WERI-Rb-1 (cell line): ENCODE data around the gene PADI4.

Experiments used
- DNase-seq: peaks from one replicate; pipeline ENCODE4 v3.0.0-alpha.2; 2020
- H3K27ac ChIP-seq: fragments of 250-450 bp; sonication (Bioruptor Pico); 2 replicates; pipeline ENCODE4 v1.5.1; 2020; ENCODE audit warnings: mild to moderate bottlenecking, moderate library complexity
- H3K27me3 ChIP-seq: fragments of 250-450 bp; sonication (Bioruptor Pico); 2 replicates; pipeline ENCODE4 v1.5.1; 2021; ENCODE audit warnings: mild to moderate bottlenecking, low read depth, moderate library complexity; ENCODE audit not compliant: insufficient read depth, severe bottlenecking
- H3K36me3 ChIP-seq: fragments of 250-450 bp; sonication (Bioruptor Pico); 2 replicates; pipeline ENCODE4 v1.5.1; 2020; ENCODE audit warnings: mild to moderate bottlenecking, moderate library complexity
- H3K4me3 ChIP-seq: 2 replicates; pipeline ENCODE4 v1.5.1; 2011; ENCODE audit warnings: low read depth, mild to moderate bottlenecking, control low read depth, low read length
- H3K9me3 ChIP-seq: fragments of 250-450 bp; sonication (Bioruptor Pico); 2 replicates; pipeline ENCODE4 v1.5.1; 2021; ENCODE audit warnings: mild to moderate bottlenecking, moderate library complexity; ENCODE audit not compliant: severe bottlenecking
- TF ChIP-seq, protein P1 (sequence below): IDR thresholded peaks from 2 replicates; pipeline ENCODE4 v1.5.1; 2011; ENCODE audit warnings: low read depth, mild to moderate bottlenecking, control low read depth, inconsistent platforms, low read length

PADI4 gene

DNA sequence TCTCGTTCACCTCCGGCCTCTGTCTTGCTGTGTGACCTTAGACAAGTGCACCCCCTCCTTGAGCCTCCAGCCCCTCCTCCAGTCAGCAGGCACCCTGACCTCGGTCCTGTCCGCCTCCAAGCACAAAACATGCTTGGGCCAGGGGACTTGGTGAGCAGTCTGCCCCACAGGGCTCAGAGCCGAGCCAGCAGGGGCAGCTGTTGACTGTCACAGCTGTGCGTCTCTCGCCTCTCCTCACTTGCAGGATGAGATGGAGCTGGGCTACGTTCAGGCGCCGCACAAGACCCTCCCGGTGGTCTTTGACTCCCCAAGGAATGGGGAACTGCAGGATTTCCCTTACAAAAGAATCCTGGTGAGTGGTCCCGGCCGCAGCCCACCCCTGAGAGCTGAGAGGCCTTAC lies 34.9 kb upstream of the PADI4 start:
- Histone ChIP-seq H3K9me3 (no peaks in the 10 kb centered on the region), H3K36me3 (no peaks in the 10 kb centered on the region), H3K27ac (no peak overlapping the region), H3K4me3 (no peak overlapping the region), H3K27me3 (no peaks in the 10 kb centered on the region)
- DNase-seq = no peak
- TF ChIP-seq, protein P1, sequence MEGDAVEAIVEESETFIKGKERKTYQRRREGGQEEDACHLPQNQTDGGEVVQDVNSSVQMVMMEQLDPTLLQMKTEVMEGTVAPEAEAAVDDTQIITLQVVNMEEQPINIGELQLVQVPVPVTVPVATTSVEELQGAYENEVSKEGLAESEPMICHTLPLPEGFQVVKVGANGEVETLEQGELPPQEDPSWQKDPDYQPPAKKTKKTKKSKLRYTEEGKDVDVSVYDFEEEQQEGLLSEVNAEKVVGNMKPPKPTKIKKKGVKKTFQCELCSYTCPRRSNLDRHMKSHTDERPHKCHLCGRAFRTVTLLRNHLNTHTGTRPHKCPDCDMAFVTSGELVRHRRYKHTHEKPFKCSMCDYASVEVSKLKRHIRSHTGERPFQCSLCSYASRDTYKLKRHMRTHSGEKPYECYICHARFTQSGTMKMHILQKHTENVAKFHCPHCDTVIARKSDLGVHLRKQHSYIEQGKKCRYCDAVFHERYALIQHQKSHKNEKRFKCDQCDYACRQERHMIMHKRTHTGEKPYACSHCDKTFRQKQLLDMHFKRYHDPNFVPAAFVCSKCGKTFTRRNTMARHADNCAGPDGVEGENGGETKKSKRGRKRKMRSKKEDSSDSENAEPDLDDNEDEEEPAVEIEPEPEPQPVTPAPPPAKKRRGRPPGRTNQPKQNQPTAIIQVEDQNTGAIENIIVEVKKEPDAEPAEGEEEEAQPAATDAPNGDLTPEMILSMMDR = no peak

DNA sequence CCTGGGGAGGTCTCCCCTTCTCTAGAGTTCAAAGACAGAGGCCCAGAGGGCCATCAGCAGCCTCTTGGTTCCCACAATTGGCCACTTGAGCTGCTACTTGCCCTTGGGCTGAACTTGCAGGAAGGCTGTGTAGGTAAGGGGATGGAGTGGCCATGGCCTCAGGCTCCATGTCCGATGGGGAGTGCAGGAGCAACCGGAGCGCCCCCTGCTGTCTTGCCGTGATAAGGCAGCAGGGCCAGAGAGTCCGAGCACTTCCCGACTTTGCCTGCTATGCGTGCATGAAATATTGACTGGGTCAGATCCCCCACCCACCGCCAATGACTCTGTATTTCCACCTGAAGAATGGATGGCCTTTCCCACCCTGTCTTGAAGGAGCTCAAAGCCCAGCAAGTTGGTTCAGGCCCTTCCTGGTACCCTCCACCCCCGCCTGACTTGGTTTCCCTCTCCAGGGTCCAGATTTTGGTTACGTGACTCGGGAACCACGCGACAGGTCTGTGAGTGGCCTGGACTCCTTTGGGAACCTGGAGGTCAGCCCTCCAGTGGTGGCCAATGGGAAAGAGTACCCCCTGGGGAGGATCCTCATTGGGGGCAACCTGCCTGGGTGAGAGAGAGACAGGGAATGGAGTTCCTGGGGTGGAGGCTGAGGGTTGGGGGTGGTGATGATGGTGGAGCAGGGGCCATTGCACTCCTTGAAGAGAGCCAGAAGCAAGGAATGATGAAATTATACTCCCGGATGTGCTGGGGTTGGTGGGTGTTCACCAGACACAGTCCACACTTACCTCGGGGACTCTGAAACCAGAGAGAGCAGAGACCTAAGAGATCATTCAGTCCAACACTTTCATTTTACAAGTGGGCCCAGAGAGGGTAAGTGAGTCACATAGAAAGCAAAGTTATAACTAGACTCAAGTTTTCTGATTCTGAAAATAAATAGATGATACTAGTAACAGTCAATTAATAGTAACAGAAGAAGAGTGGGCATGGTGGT lies 33.5 kb upstream of the PADI4 start:
- TF ChIP-seq, protein P1 = peak; percentile 98
- DNase-seq = peak; percentile 75
- H3K9me3 ChIP-seq = no peaks in the 10 kb centered on the region
- H3K36me3 ChIP-seq = no peaks in the 10 kb centered on the region
- no peak overlapping the region for H3K27ac ChIP-seq
- H3K4me3 ChIP-seq = no peak overlapping the region
- H3K27me3 ChIP-seq = no peaks in the 10 kb centered on the region

DNA sequence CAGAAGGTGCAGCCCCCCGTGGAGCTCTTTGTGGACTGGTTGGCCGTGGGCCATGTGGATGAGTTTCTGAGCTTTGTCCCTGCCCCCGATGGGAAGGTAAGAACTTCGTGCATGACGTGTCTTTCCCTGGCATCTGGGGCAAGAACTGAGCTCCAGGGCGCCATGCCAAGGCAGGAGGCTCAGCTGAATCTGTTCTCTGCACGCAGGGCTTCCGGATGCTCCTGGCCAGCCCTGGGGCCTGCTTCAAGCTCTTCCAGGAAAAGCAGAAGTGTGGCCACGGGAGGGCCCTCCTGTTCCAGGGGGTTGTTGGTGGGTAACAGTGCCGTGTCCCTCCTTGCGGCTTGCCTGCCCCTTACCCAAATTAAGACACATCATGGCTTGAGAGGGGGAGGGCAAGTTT lies 31.4 kb upstream of the PADI4 start:
- TF ChIP-seq, protein P1 = no peak
- H3K36me3 ChIP-seq = no peaks in the 10 kb centered on the region
- H3K27ac ChIP-seq = no peak overlapping the region
- no peak overlapping the region for H3K4me3 ChIP-seq
- H3K9me3 ChIP-seq = no peaks in the 10 kb centered on the region
- no peak for DNase-seq
- no peaks in the 10 kb centered on the region for H3K27me3 ChIP-seq

- H3K27me3 ChIP-seq = no peaks in the 10 kb centered on the region
- no peaks in the 10 kb centered on the region for H3K36me3 ChIP-seq
- H3K27ac ChIP-seq = no peak overlapping the region
- TF ChIP-seq, protein P1 = no peak
- no peak for DNase-seq
- H3K9me3 ChIP-seq = no peaks in the 10 kb centered on the region
- no peak overlapping the region for H3K4me3 ChIP-seq
These were observed 30.4 kb upstream of the PADI4 start for GRCh38 chr1:17277511-17278159.

GRCh38 chr1:17278996-17279830 lies 28.8 kb upstream of the PADI4 start:
- TF ChIP-seq, protein P1 = no peak
- H3K27me3 ChIP-seq = no peaks in the 10 kb centered on the region
- peak; percentile 30 for DNase-seq
- no peaks in the 10 kb centered on the region for H3K36me3 ChIP-seq
- no peak overlapping the region for H3K27ac ChIP-seq
- H3K4me3 ChIP-seq = no peak overlapping the region
- no peaks in the 10 kb centered on the region for H3K9me3 ChIP-seq
